Measurements from ENCODE around the gene TMED4. TPM values are rescaled to one million over a fixed set of nuclear protein-coding genes. Genes with fewer than 3 reads are reported as not detected.

TMED4 gene
- total and polyA plus RNA-seq, 2 experiments from 2014 or later, result 43.5 to 98.5 TPM

DNA sequence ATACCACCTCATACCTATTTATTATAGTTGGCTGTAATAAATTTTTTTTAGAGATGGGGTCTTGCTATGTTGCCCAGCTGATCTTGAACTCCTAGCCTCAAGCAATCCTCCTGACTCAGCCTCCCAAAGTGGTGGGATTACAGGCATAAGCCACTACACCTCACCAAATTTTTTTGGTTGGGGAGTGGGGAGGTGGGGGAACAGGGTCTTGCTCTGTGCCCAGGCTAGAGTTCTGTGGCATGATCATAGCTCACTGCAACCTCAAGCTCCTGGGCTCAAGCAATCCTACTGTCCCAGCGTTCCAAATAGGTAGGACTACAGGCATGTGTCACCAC lies 20.5 kb upstream of the TMED4 start:
- TF ChIP-seq ZNF331 (CRISPR knock-in tag; IDR thresholded peaks at IDR 0.05; ENCODE audit: low read depth), result no peak
- TF ChIP-seq STAT1 (IDR thresholded peaks at IDR 0.05; ENCODE audit: unreplicated experiment), result no peak
- TF ChIP-seq, protein P1, sequence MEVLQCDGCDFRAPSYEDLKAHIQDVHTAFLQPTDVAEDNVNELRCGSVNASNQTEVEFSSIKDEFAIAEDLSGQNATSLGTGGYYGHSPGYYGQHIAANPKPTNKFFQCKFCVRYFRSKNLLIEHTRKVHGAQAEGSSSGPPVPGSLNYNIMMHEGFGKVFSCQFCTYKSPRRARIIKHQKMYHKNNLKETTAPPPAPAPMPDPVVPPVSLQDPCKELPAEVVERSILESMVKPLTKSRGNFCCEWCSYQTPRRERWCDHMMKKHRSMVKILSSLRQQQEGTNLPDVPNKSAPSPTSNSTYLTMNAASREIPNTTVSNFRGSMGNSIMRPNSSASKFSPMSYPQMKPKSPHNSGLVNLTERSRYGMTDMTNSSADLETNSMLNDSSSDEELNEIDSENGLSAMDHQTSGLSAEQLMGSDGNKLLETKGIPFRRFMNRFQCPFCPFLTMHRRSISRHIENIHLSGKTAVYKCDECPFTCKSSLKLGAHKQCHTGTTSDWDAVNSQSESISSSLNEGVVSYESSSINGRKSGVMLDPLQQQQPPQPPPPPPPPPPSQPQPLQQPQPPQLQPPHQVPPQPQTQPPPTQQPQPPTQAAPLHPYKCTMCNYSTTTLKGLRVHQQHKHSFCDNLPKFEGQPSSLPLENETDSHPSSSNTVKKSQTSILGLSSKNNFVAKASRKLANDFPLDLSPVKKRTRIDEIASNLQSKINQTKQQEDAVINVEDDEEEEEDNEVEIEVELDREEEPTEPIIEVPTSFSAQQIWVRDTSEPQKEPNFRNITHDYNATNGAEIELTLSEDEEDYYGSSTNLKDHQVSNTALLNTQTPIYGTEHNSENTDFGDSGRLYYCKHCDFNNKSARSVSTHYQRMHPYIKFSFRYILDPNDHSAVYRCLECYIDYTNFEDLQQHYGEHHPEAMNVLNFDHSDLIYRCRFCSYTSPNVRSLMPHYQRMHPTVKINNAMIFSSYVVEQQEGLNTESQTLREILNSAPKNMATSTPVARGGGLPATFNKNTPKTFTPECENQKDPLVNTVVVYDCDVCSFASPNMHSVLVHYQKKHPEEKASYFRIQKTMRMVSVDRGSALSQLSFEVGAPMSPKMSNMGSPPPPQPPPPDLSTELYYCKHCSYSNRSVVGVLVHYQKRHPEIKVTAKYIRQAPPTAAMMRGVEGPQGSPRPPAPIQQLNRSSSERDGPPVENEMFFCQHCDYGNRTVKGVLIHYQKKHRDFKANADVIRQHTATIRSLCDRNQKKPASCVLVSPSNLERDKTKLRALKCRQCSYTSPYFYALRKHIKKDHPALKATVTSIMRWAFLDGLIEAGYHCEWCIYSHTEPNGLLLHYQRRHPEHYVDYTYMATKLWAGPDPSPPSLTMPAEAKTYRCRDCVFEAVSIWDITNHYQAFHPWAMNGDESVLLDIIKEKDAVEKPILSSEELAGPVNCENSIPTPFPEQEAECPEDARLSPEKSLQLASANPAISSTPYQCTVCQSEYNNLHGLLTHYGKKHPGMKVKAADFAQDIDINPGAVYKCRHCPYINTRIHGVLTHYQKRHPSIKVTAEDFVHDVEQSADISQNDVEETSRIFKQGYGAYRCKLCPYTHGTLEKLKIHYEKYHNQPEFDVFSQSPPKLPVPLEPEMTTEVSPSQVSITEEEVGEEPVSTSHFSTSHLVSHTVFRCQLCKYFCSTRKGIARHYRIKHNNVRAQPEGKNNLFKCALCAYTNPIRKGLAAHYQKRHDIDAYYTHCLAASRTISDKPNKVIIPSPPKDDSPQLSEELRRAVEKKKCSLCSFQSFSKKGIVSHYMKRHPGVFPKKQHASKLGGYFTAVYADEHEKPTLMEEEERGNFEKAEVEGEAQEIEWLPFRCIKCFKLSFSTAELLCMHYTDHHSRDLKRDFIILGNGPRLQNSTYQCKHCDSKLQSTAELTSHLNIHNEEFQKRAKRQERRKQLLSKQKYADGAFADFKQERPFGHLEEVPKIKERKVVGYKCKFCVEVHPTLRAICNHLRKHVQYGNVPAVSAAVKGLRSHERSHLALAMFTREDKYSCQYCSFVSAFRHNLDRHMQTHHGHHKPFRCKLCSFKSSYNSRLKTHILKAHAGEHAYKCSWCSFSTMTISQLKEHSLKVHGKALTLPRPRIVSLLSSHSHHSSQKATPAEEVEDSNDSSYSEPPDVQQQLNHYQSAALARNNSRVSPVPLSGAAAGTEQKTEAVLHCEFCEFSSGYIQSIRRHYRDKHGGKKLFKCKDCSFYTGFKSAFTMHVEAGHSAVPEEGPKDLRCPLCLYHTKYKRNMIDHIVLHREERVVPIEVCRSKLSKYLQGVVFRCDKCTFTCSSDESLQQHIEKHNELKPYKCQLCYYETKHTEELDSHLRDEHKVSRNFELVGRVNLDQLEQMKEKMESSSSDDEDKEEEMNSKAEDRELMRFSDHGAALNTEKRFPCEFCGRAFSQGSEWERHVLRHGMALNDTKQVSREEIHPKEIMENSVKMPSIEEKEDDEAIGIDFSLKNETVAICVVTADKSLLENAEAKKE (CRISPR knock-in tag; IDR thresholded peaks at IDR 0.05), result no peak
- no peak for TF ChIP-seq ZNF114 (CRISPR knock-in tag; IDR thresholded peaks at IDR 0.05)
- no peak for TF ChIP-seq EZH2 (IDR thresholded peaks at IDR 0.05; ENCODE audit: low read depth, unreplicated experiment)
- TF ChIP-seq JUNB (IDR thresholded peaks at IDR 0.05; ENCODE audit: unreplicated experiment), result no peak
- no peak for TF ChIP-seq CREB1 (CRISPR knock-in tag; IDR thresholded peaks at IDR 0.05; ENCODE audit: low read depth)
- TF ChIP-seq, protein P2, sequence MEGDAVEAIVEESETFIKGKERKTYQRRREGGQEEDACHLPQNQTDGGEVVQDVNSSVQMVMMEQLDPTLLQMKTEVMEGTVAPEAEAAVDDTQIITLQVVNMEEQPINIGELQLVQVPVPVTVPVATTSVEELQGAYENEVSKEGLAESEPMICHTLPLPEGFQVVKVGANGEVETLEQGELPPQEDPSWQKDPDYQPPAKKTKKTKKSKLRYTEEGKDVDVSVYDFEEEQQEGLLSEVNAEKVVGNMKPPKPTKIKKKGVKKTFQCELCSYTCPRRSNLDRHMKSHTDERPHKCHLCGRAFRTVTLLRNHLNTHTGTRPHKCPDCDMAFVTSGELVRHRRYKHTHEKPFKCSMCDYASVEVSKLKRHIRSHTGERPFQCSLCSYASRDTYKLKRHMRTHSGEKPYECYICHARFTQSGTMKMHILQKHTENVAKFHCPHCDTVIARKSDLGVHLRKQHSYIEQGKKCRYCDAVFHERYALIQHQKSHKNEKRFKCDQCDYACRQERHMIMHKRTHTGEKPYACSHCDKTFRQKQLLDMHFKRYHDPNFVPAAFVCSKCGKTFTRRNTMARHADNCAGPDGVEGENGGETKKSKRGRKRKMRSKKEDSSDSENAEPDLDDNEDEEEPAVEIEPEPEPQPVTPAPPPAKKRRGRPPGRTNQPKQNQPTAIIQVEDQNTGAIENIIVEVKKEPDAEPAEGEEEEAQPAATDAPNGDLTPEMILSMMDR (conservative IDR thresholded peaks at IDR 0.05; ENCODE audit: low read depth in 2 of 2), result no peak
- TF ChIP-seq NANOG (IDR thresholded peaks at IDR 0.05; ENCODE audit: borderline replicate concordance), result no peak
- TF ChIP-seq EZH2phosphoT487 (IDR thresholded peaks at IDR 0.05; ENCODE audit: unreplicated experiment), result no peak
- TF ChIP-seq POLR2AphosphoS5 (IDR thresholded peaks at IDR 0.05; ENCODE audit: low read depth), result no peak
- TF ChIP-seq, protein P3, sequence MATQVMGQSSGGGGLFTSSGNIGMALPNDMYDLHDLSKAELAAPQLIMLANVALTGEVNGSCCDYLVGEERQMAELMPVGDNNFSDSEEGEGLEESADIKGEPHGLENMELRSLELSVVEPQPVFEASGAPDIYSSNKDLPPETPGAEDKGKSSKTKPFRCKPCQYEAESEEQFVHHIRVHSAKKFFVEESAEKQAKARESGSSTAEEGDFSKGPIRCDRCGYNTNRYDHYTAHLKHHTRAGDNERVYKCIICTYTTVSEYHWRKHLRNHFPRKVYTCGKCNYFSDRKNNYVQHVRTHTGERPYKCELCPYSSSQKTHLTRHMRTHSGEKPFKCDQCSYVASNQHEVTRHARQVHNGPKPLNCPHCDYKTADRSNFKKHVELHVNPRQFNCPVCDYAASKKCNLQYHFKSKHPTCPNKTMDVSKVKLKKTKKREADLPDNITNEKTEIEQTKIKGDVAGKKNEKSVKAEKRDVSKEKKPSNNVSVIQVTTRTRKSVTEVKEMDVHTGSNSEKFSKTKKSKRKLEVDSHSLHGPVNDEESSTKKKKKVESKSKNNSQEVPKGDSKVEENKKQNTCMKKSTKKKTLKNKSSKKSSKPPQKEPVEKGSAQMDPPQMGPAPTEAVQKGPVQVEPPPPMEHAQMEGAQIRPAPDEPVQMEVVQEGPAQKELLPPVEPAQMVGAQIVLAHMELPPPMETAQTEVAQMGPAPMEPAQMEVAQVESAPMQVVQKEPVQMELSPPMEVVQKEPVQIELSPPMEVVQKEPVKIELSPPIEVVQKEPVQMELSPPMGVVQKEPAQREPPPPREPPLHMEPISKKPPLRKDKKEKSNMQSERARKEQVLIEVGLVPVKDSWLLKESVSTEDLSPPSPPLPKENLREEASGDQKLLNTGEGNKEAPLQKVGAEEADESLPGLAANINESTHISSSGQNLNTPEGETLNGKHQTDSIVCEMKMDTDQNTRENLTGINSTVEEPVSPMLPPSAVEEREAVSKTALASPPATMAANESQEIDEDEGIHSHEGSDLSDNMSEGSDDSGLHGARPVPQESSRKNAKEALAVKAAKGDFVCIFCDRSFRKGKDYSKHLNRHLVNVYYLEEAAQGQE (IDR thresholded peaks at IDR 0.05; ENCODE audit: unreplicated experiment), result no peak
- TF ChIP-seq, protein P4, sequence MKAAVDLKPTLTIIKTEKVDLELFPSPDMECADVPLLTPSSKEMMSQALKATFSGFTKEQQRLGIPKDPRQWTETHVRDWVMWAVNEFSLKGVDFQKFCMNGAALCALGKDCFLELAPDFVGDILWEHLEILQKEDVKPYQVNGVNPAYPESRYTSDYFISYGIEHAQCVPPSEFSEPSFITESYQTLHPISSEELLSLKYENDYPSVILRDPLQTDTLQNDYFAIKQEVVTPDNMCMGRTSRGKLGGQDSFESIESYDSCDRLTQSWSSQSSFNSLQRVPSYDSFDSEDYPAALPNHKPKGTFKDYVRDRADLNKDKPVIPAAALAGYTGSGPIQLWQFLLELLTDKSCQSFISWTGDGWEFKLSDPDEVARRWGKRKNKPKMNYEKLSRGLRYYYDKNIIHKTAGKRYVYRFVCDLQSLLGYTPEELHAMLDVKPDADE (IDR thresholded peaks at IDR 0.05), result no peak
- Mint-ChIP-seq H3K9me3 (no peaks in the 10 kb centered on the region; the same call in 2 of the 3 replicates), H3K27me3 (ENCODE audit: insufficient read depth, low read depth, poor library complexity) (peaks cover 10% of the 10 kb centered on the region), H3K4me1 (peaks cover 6% of the 10 kb centered on the region; the same call in 2 of the 3 replicates), H3K27ac (no peak overlapping the region), H3K4me3 (no peak overlapping the region), H3K36me3 (ENCODE audit: low read depth) (peaks cover 3% of the 10 kb centered on the region)
- Histone ChIP-seq H3K79me2 (replicated peaks; ENCODE audit: insufficient read depth) (peaks cover 5% of the 10 kb centered on the region), H3F3A (replicated peaks; ENCODE audit: low read depth) (0 out of 2 replicates have a peak, but pooled peaks cover 4% of the 10 kb centered on the region), H3K27ac (ENCODE audit: low read depth) (no peak overlapping the region), H3K9me2 (ENCODE audit: insufficient read depth) (no peaks in the 10 kb centered on the region), H4K20me1 (replicated peaks; ENCODE audit: insufficient read depth) (no peaks in the 10 kb centered on the region), H3K4me3 (no peak overlapping the region), H3K27me3 (ENCODE audit: insufficient read depth) (no peaks in the 10 kb centered on the region), H3K4me1 (ENCODE audit: insufficient read depth) (no peaks in the 10 kb centered on the region; the same call in 1 of the 2 replicates), H3K4me2 (no peak overlapping the region), H2AFZ (no peak overlapping the region), H3K36me3 (ENCODE audit: insufficient read depth) (no peaks in the 10 kb centered on the region)
- DNase-seq (ENCODE audit: low spot score) (no peak), ATAC-seq (no peak)
